Renal cortical epithelial cell (primary cell): ENCODE results near the gene ZNF605. TPM values are rescaled to one million over a fixed set of nuclear protein-coding genes. Genes with fewer than 3 reads are reported as not detected.
"Not testable (repeated sequence)": the region's sequence is repeated elsewhere in the genome, so short reads cannot be mapped to it uniquely, and the experiment has no call there.

Experiments
- DNase-seq: peaks from one replicate; pipeline ENCODE4 v3.0.0-alpha.2; 2011; ENCODE audit warnings: low read depth
- total RNA-seq: library from RNA; depleted of rRNA; stranded (reverse); fragments of >200 nt; gene quantifications from 2 replicates; pipeline ENCODE4 v1.2.3, GENCODE V29; 2014

ZNF605 gene
- 5.0 and 25.3 TPM in 2 replicates for total RNA-seq

DNA sequence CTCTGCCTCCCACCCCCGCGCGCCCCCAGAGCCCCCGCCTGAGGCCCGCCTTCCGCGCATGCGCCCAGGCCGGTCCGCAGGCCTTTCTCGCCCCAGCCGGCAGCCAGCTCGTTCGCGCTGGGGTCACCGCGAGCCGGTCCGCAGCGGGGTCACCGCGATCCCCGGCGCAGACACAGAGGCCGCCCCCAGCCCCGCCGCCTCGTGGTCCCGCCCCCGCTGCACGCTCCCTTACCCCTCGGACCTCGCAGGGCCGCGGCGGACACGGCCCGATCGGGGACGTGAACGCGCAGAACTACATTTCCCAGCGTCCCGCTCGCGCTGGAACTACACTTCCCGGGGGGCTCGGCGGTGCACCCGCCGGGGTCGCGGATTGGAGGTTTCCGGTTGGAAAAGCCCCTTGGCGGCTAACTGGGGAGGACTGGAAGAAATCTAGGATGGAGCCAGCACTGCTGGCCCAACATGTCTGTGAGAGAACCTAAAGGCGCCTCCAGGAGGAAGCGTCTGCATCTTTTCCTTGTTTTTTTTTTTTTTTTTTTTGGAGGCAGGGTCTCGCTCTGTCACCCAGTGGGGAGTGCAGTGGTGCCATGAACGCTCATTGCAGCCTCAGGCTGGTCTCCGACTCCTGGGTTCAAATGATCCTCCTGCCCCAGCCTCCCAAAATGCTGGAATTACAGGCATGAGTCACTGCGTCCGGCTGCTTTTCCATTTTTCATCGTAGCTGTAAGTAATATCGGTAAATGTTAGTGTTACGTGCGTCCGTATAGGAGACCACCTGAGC, at the start of gene ZNF605:
ZNF605 (minus strand) TSS at position 296 of the 778 bp plus-strand sequence. CDS start 10,671 bp downstream, outside the sequence.
- DNase-seq, result peak; percentile 75

DNA sequence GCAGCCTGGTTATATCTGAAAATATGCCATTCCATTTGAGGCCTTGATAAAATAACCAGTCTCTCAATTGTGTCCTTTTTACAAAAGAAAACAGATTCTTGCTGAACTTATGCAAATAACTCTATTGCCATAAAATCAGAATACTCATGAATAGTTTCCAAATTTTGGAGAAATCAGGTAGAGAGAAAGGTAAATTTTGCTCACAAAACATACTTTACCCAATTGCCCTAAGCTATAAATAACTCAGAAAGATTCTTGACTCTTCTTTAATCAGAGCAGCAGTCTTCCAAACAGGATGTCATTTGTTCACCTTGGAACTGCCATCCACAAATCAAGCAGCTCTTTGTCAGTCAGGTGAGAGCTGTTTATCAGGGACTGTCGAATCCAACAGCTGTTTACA, 42.6 kb upstream of the ZNF605 start:
- DNase-seq, result peak; percentile 19

DNA sequence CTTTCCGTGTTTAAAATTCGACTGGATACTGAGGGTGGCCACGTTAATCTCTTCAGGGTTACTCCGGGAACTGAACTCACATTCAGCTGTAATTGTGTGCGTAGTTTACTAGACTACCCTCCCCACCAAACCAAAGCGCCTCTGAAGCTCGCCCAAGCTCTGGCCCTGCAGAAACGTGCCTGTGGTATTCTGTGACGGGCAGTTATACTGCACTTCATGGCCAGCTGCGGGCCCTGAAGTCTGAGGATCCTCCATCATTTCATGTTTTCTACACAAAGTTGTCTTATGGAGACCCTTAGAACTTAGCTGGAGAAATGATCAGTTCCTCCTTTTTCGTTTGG, 30.7 kb upstream of the ZNF605 start:
- peak; percentile 11 for DNase-seq

DNA sequence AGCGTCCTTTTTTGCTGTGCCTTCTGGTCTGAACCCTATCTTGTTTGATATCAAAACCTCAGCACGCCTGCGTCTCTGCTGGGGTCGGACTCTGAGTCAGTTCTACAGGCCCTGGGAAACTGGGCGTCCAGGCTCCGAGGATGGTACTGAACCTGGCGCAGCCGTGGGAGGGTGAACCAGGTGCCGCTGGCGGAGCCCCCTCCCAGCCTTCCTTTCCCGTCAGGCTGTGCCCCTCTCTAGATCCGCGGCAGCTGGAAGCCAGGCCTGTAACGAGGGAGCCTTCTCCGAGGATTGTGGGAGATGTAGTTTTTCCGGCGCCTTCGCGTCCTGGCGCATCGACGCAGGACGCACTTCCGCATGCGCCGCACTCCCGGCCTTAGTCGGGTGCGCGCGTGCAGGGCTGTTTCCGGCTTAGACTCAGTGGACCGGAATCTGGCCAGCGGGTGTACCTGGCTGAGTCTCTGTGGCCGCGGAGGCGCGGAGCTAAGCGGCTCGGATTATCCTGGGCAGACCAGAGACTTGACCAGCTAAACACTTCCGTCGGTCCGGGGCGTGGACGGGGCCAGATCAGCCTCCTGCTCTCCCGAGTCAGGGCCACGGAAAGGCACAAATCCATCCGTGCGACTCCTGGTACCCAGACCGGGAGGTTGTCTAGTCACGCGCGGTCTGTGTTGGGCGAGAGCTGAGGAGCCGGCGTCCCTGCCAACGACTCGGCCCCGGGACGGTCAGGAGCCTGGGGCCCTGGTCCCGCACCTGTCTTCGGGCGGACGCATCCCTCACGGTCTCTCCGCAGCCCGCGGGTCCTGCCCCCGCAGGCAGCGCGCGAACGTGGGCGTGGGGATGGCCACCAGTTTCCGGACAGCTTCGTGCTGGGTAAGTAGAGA, 30.1 kb upstream of the ZNF605 start, which contains the start of gene ZNF26:
ZNF26 (plus strand) TSS at position 367 of the 884 bp plus-strand sequence; CDS start at position 841, 474 bp downstream.
- peak; percentile 85 for DNase-seq

DNA sequence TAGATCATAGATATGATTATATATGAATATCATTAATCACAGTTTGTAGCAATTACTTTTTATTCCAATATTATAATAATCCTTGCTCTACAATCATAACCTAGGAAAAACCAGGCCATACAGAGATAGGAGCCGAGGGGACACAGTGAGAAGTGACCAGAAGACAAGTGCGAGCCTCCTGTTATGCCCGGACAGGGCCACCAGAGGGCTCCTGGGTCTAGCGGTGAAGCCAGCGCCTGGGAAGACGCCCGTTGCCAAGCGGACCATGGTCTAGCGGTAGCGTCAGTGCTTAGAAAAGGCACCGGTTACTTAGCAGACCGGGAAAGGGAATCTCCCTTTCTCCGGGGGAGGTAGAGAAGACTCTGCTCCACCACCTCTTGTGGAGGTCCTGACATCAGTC, 20.8 kb upstream of the ZNF605 start:
- not testable (repeated sequence) for DNase-seq

DNA sequence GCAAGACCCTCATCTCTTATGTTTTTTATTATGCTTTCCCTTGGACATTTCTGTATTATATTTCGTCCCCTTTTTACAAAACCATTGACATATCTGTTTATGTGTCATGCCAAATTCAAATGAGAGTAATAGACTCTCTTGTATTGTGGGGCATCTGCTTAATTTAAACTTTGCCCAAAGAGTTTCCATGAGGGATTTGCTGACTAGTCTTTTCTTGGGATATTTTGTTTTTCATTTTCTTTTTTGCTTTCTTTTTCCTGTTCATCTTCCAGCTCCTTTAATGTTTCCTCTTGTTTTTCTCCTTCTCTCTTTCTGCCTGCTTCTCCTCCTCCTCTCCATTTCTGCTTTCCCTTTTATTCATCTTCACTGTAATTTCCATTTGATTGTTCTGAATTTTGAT, 16.3 kb upstream of the ZNF605 start:
- no peak for DNase-seq

DNA sequence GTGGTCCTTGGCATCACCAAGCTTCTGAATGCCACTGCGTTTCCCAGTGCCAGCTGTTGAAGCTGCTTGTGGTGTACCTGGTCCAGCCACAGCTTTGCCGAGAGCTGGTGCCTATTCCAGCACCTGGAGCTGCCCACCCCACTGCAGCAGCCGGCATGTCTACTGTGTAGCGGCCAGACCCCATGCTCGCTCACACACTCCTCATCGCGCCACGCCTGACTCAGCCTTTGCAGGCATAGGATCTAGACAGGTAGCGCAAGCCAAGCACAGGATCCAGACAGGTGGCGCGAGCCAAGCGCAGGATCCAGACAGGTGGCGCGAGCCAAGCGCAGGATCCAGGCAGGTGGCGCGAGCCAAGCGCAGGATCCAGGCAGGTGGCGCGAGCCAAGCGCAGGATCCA, 11.6 kb upstream of the ZNF605 start:
- no peak for DNase-seq

DNA sequence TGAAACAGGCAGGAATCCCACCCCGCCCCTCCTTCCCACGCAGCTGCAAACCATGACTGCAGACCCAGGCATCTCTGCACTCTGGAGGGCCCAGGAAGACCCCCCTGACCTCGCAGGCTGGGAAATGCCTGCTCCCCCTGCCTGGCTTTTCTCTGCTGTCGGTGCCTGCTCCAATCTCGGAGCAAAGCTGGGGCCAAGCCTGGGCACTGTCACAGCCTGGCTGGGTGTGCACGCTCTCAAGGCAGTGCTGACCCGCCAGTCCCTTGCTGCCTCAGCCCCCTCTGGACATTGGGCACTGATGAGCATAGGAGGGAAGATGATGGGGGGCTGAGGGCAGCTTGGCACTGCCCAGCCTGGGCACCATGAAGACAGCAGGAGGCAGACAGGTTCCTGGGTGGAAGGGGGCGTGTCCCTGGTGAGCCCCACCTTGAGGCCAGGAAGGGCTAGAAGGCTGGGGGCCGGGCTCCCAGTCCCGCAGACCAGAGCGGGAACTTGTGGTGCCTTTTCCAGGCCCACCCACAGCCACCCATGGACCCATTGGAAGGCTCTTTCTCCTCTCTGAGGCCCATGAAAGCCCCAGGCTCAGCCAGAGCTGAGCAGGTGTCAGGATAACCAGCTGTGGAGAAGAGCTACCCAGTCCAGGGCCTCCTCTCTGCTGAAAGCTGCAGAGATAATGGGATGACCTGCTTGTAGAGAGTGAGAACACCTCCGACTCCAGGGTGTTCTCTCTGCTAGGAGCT, 10.7 kb upstream of the ZNF605 start:
- no peak for DNase-seq

DNA sequence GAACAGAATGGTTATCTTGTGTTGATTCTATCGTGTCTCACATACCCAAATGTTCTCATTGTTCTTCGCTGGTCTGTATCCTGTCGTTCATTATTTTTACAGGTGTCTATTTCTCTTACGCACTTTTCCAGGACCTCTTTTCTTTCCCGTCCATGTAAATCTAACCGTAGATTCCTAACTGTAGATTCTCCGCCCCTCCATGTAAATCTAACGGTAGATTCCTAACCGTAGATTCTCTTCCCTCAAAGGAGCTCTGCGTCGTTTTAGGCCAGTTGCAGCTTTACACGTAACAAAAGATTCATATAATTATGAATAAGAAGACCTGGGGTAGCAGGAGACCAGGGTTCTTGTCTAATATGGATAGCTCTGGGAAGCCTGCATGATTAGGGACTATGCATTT, 9.7 kb upstream of the ZNF605 start:
- no peak for DNase-seq

DNA sequence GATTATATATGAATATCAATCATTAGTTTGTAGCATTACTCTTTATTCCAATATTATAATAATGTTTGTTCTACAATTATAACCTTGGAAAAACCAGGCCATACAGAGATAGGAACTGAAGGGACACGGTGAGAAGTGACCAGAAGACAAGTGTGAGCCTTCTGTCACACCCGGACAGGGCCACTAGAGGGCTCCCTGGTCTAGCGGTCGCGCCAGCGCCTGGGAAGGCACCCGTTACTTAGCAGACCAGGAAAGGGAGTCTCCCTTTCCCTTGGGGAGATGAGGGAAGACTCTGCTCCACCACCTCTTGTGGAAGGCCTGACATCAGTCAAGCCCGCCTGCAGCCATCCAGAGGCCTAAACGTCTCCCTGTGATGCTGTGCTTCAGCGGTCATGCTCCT, 7.8 kb upstream of the ZNF605 start:
- DNase-seq, result not testable (repeated sequence)

DNA sequence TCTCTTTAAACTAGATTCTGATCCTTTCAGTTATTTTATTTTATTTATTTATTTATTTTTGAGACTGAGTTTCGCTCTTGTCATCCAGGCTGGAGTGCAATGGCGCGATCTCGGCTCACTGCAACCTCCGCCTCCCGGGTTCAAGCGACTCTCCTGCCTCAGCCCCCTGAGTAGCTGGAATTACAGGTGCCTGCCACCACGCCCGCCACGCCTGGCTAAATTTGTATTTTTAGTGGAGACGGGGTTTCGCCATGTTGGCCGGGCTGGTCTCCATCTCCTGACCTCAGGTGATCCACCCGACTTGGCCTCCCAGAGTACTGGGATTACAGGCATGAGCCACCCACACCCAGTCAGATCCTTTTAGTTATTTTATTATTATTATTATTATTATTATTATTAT, 5.7 kb upstream of the ZNF605 start:
- not testable (repeated sequence) for DNase-seq

DNA sequence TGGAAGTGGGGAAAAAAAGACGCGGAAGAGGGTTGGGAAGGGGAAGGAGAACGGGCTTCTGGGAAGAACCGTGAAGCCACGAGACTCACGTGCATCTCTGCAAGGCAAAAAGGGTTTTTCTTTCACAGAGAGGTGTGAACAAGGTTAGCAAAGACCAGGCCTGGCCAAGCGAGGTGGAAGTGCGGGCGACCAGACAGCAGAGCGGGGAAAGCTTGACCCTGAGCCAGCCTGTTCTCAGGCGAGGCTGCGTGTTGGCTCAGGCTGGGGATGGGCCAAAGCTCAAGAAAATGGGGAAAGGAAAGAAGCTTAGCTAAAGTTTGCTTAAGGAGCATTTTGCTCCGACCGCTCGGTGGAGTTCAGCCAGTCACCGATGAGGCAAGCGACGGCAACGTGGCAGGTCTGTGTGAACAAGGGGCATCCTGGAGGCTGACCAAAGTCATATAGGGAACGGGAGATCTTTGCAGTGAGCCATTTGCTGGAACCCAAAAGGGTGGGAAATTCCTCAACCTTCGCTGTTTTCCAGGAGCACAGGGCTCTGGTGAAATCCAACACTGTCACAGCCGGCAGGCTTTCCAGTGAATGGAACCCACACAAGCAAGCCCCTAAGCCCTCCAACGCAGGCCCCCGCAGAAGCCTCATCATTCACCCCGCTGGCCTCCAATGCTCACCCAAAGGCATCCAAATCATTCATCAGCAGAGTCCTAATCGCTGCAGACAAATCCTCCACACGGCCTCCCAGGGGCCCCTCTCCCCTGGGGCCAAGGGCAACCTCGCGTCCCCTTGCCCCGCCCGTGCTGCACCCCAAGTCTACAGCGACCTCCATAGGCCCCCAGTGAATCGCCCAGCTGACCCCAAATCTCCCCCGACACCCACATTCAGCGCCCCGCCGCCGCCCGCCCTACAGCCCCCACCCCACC, 754 bp downstream of the ZNF605 start:
- DNase-seq, result peak; percentile 43

DNA sequence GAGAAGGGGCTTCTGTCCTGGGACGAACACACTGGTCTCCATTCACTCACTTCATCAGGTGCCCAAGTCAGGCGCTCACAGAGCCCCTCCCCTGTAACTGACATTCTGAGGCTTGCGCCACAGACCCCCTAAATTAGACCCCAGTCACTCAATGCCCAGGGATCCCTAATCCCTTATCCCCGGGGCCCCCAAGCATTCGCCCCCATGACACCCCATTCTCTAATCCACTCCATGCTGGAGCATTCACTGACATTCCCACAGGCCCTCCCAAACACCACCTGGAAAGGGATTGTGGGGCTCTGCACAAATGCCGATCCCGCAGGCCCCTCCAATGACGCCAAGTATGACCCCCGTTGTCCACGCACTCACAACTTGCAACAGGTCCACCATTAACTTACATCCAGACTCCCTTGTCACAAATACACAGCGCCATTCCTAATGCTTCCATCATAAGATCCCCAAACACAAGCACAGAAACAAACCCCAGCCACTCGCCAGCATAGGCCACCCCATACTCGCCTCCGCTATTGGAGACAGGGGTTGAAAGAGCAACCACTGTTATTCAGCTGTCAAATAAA, 1.5 kb downstream of the ZNF605 start:
- DNase-seq, result no peak

DNA sequence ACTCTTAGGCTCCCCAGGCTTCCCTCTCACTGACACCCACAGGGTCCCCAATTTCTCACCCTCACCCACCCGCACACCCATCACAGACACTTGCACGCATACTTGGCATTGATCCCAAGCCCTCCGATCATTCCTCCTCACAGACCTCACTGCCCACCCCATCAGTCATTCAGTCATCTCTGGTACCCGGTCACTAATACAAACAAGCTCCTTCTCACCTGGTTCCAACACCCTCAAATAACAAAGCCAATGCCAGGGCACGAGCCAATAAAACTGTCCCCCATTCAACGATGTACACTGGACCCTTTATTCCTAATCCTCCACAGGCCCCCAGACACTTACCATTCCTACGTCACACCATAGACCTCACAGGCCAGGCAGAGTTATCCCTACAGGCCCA, 2.3 kb downstream of the ZNF605 start:
- DNase-seq, result no peak

DNA sequence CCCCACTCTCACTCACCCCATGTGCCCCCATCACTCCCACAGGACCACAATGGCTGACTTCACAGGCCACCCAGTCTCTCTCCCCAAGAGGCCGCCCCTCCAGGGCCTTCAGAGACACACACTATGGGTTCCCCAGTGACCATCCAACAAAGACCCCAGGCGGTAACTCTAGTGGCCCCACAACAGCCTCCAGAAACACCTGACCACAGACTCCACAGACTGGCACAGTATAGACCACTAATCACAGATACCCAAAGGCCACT, 3.0 kb downstream of the ZNF605 start:
- DNase-seq, result no peak

DNA sequence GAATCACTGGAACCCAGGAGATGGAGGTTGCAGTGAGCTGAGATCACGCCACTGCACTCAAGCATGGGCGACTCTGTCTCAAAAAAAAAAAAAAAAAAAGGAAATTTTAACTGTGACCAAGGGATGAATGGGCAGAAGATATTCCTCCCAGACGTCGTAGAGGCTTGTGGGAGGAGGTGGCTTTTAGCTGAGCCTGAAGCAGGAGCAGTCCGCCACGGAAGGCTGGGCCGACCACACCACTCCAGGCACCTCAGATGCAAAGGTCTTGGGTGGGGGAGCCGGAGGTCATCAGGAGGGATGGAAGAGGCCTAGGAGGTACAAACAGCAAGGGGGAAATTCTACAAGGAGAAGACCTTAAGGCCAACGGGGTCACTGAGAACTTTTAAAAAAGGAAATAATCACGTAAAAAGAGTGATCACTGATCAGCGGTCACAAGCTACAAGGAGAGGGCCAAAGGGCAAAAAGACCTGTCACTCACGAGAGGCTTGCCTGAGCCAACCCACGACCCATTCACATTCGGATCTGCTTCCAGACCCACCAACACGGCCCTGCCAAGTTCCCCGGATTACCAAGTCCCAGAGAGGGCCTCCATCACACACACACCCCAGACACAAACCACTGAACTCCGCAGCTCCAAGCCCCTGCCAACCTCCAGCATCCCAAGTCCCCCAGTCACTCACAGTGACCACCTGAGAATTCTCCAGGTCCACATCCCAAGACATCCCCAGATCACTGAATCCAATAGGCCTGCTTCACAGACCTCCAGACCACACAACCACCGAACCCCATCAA, 3.5 kb downstream of the ZNF605 start:
- no peak for DNase-seq

DNA sequence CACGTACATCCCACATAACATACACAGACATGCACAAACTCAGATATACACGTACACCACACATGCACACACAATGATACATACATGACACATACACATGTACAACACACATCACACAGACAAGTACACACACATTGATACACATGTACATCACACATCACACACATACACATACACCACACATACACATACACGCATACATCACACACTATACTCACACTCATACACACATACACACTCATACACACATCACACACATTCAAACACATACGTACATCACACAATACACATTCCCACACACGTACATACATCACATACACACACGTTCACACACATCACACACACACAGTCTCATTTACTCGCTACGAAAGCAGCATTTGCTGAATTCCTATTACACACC, 4.5 kb downstream of the ZNF605 start:
- DNase-seq, result no peak

DNA sequence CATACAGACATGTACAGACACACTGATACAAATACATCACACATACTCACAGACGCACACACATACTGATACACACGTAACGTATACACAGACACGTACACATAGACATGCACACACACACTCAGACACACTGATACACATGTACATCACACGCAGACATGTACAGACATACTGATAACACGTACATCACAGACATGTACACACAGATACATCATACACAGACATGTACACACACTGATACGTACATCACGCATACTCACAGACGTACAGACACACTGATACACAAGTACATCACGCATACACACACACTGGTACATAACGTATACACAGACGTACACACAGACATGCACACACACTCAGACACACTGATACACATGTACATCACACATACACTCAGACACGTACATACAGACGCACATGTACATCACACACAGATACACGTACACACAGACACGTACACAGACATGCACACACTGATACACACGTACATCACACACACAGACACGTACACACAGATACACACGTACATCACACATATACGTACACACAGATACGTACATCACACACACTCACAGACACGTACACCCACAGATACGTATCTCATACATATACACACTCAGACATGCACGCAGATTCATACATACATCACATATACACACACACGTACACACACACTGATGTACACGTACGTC, 5.1 kb downstream of the ZNF605 start:
- DNase-seq, result no peak
